Glomerular endothelial cell (primary cell): ENCODE data around the gene PSME1. TPM values are rescaled to one million over a fixed set of nuclear protein-coding genes. Genes with fewer than 3 reads are reported as not detected.

Experiments
- DNase-seq: peaks from one replicate; pipeline ENCODE4 v3.0.0-alpha.2; 2011; ENCODE audit warnings: low read depth, low spot score; ENCODE audit errors: extremely low read depth
- total RNA-seq: library from RNA; depleted of rRNA; stranded (reverse); fragments of >200 nt; gene quantifications from 2 replicates; pipeline ENCODE4 v1.2.3, GENCODE V29; 2015

Gene PSME1
- total RNA-seq, 1 donor from 2014 or later: 235 TPM

GRCh38 chr14:24167469-24168114, 31.6 kb downstream of the PSME1 start:
- DNase-seq: no peak

GRCh38 chr14:24171422-24172260, 35.6 kb downstream of the PSME1 start, which contains the start of gene REC8:
Gene REC8, plus strand, starts transcription at chr14:24172080. Its CDS starts 473 bp downstream, at chr14:24172553.
- DNase-seq: no peak

- DNase-seq: no peak
These were observed 36.4 kb downstream of the PSME1 start for GRCh38 chr14:24172261-24172860.

GRCh38 chr14:24172871-24173281, 36.9 kb downstream of the PSME1 start:
- no peak for DNase-seq

GRCh38 chr14:24176599-24176998, 40.6 kb downstream of the PSME1 start:
- DNase-seq: no peak

GRCh38 chr14:24177041-24177825, 41.2 kb downstream of the PSME1 start:
- DNase-seq: no peak

- DNase-seq: no peak
These were observed 41.9 kb downstream of the PSME1 start for GRCh38 chr14:24177891-24178290.

- DNase-seq: no peak
These were observed 42.6 kb downstream of the PSME1 start for GRCh38 chr14:24178399-24179178.

- DNase-seq: no peak
These were observed 43.4 kb downstream of the PSME1 start for GRCh38 chr14:24179294-24179960.

- DNase-seq: no peak
These were observed 44.2 kb downstream of the PSME1 start for GRCh38 chr14:24179961-24180796.

GRCh38 chr14:24181371-24182077, 45.5 kb downstream of the PSME1 start:
- DNase-seq: no peak

- no peak for DNase-seq
These were observed 46.3 kb downstream of the PSME1 start for GRCh38 chr14:24182110-24182882.

GRCh38 chr14:24183014-24183481, 47.1 kb downstream of the PSME1 start:
- DNase-seq: no peak

GRCh38 chr14:24184104-24184970, 48.3 kb downstream of the PSME1 start:
- DNase-seq: no peak

- no peak for DNase-seq
These were observed 49.0 kb downstream of the PSME1 start for GRCh38 chr14:24185026-24185425.

- DNase-seq: no peak
These were observed 49.7 kb downstream of the PSME1 start for GRCh38 chr14:24185741-24186140.
